Measurements from ENCODE around the gene TXNDC16. TPM values are rescaled to one million over a fixed set of nuclear protein-coding genes. Genes with fewer than 3 reads are reported as not detected.

The TXNDC16 gene
- total RNA-seq, 1 donor from 2014 or later, result 8.2 TPM

DNA sequence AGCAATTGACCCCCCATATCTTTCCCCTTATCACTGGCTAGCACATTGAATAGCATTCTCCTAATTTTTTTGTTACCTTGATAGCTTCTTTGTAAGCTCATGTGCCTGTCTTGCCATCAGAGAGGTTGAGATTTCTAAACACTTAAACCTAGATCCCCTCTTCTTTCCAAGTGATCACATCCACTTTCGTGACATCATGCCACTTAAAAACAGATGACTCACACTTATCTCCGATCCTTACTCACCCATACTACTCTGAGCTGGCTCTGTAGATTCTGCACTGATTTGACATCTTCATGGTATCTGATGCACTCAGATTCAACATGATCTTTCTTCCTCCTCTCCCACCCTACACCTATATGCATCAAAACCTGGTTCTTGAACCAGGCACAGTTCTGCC is 10.8 kb upstream of the TXNDC16 start:
- TF ChIP-seq, protein P1, sequence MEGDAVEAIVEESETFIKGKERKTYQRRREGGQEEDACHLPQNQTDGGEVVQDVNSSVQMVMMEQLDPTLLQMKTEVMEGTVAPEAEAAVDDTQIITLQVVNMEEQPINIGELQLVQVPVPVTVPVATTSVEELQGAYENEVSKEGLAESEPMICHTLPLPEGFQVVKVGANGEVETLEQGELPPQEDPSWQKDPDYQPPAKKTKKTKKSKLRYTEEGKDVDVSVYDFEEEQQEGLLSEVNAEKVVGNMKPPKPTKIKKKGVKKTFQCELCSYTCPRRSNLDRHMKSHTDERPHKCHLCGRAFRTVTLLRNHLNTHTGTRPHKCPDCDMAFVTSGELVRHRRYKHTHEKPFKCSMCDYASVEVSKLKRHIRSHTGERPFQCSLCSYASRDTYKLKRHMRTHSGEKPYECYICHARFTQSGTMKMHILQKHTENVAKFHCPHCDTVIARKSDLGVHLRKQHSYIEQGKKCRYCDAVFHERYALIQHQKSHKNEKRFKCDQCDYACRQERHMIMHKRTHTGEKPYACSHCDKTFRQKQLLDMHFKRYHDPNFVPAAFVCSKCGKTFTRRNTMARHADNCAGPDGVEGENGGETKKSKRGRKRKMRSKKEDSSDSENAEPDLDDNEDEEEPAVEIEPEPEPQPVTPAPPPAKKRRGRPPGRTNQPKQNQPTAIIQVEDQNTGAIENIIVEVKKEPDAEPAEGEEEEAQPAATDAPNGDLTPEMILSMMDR (IDR thresholded peaks at IDR 0.05), result no peak
- ATAC-seq, result no peak
- intact Hi-C loops (cut with DNase I), result no loop called here

DNA sequence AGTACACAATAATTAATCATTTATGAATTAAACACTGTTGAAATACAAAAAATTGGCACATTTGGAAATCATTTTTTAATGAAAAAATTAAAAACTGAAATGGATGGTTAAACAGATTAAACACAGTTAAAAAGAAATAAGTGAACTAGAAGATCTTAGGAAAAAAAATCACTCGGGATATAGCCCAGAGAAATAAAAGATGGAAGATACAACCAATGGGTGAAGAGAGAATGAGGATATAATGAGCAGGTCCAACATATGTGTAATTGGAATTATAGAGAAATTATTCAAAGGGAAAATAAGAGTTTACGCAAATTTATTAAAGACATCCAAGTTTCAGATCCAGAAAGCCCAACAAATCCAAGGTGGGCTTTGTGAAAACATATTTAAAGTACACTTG is 6.4 kb upstream of the TXNDC16 start:
- TF ChIP-seq, protein P1 (IDR thresholded peaks at IDR 0.05), result no peak
- intact Hi-C loops (cut with DNase I), result no loop called here
- no peaks in the 10 kb centered on the region for H3K36me3 ChIP-seq
- H3K27ac ChIP-seq, result no peak overlapping the region
- peaks cover 9% of the 10 kb centered on the region for H3K4me1 ChIP-seq
- ATAC-seq (no peak), DNase-seq (no peak)
- H3K4me3 ChIP-seq, result no peak overlapping the region
- no peaks in the 10 kb centered on the region for H3K9me3 ChIP-seq
- no peaks in the 10 kb centered on the region for H3K27me3 ChIP-seq (ENCODE audit: low read depth)

More for the DNA sequence above, 10.8 kb upstream of the TXNDC16 start:
- H3K36me3 ChIP-seq, result no peaks in the 10 kb centered on the region
- H3K27me3 ChIP-seq (ENCODE audit: low read depth), result no peaks in the 10 kb centered on the region
- no peaks in the 10 kb centered on the region for H3K4me1 ChIP-seq
- H3K4me3 ChIP-seq, result no peak overlapping the region
- no peaks in the 10 kb centered on the region for H3K9me3 ChIP-seq
- DNase-seq, result no peak
- no peak overlapping the region for H3K27ac ChIP-seq

DNA sequence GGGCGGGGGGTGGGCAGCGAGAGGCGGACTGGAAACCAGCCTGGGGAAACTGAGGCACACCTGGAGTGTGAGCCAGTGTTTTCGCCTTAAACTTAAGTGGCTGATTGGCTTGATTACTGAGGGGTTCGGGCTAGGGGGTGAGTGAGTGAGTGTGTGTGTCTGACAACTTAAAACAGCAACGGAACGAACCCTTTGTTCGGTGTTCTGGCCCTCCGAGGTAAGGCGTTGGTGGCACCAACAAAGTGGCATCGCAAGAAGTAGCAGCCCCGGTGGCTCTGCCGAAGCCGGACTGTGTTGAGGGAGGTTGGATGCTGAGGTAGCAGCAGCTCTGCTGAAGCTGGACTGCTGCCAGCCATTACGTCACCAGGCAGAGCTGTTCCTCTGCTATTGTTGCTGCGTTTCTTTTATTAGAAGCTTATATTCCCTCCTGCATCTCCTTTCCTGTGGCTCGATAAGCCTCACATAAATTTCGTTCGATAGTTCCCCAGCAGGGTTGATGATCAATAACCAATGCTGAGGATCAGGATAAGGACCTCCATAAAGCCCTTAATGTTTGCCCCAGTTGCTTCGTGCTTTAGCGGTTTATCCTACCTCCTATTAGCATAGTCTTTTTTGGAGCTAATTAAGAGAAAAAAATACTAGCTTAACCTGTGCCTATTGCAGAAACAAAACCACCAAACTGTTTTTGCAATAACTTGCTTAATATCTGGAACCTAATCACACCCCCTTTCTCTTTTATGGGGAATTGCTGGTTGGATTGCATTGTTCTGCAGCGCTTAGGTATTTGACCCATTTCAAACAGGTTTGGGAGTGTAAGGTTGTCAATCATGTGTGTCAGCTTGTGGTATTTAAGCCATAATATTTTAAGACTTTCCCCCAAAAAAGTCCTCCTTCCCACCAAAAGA is 1.6 kb upstream of the TXNDC16 start:
- Histone ChIP-seq H3K4me3 (peak overlapping the region; percentile 96), H3K27me3 (ENCODE audit: low read depth) (no peaks in the 10 kb centered on the region), H3K9me3 (no peaks in the 10 kb centered on the region), H3K4me1 (peaks cover 25% of the 10 kb centered on the region), H3K36me3 (no peaks in the 10 kb centered on the region), H3K27ac (peak overlapping the region; percentile 84)
- intact Hi-C loops (cut with DNase I), result no loop called here
- DNase-seq, result peak; percentile 92
- TF ChIP-seq, protein P1 (IDR thresholded peaks at IDR 0.05), result no peak
- peak; percentile 40 to 52 for ATAC-seq

DNA sequence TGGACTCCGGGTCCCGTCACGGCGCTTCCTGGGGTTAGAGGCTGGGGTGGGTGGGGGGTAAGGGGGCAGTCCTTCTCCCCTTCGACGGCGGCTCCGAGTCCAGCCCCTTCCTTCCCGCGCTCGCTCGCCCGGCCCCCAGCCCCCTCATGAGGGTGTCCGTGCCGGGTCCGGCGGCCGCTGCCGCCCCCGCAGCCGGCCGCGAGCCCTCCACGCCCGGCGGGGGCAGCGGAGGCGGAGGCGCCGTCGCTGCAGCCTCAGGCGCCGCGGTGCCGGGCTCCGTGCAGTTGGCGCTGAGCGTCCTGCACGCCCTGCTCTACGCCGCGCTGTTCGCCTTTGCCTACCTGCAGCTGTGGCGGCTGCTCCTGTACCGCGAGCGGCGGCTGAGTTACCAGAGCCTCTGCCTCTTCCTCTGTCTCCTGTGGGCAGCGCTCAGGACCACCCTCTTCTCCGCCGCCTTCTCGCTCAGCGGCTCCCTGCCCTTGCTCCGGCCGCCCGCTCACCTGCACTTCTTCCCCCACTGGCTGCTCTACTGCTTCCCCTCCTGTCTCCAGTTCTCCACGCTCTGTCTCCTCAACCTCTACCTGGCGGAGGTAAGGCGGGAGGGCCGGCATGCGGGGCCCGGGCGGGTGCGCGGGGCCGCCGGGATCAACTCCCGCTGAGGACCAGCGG is 831 bp upstream of the TXNDC16 start:
- intact Hi-C loops (cut with DNase I), result no loop called here
- no peaks in the 10 kb centered on the region for H3K9me3 ChIP-seq
- peaks cover 25% of the 10 kb centered on the region for H3K4me1 ChIP-seq
- TF ChIP-seq, protein P1 (IDR thresholded peaks at IDR 0.05), result no peak
- H3K27ac ChIP-seq, result peak overlapping the region; percentile 84
- H3K4me3 ChIP-seq, result peak overlapping the region; percentile 96
- H3K27me3 ChIP-seq (ENCODE audit: low read depth), result no peaks in the 10 kb centered on the region
- peak; percentile 18 to 39 for ATAC-seq
- DNase-seq, result peak; percentile 66
- no peaks in the 10 kb centered on the region for H3K36me3 ChIP-seq

DNA sequence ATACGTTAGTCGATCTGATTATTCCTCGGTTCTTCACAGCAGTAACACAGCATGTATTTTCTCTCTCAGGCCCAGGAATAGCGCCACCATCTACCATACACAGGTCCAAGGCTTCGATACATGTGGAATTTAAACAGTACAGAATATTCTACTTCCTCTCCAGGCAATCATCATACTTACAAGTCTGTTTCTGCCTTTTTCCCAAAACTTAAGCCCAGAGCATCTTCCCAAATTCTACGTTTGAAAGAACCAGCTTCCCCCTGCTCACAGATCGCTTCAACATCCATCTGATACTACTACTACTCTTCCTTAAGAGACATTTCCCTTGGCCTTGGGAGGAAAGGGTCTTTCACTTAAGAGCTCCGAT is 626 bp downstream of the TXNDC16 start:
- Histone ChIP-seq H3K9me3 (no peaks in the 10 kb centered on the region), H3K4me3 (peak overlapping the region; percentile 96), H3K27me3 (ENCODE audit: low read depth) (no peaks in the 10 kb centered on the region), H3K36me3 (no peaks in the 10 kb centered on the region), H3K27ac (peak overlapping the region; percentile 89), H3K4me1 (peaks cover 25% of the 10 kb centered on the region)
- TF ChIP-seq, protein P1 (IDR thresholded peaks at IDR 0.05), result no peak
- intact Hi-C loops (cut with DNase I), result no loop called here
- DNase-seq, result no peak
- ATAC-seq, result peak in 1 of 2 donors; percentile 30

Measured in lower lobe of right lung (tissue), 2 donors.